ENCODE measurements around the gene VPS33A.
"Not testable (repeated sequence)": the region's sequence is repeated elsewhere in the genome, so short reads cannot be mapped to it uniquely, and the experiment has no call there.

The VPS33A gene

DNA sequence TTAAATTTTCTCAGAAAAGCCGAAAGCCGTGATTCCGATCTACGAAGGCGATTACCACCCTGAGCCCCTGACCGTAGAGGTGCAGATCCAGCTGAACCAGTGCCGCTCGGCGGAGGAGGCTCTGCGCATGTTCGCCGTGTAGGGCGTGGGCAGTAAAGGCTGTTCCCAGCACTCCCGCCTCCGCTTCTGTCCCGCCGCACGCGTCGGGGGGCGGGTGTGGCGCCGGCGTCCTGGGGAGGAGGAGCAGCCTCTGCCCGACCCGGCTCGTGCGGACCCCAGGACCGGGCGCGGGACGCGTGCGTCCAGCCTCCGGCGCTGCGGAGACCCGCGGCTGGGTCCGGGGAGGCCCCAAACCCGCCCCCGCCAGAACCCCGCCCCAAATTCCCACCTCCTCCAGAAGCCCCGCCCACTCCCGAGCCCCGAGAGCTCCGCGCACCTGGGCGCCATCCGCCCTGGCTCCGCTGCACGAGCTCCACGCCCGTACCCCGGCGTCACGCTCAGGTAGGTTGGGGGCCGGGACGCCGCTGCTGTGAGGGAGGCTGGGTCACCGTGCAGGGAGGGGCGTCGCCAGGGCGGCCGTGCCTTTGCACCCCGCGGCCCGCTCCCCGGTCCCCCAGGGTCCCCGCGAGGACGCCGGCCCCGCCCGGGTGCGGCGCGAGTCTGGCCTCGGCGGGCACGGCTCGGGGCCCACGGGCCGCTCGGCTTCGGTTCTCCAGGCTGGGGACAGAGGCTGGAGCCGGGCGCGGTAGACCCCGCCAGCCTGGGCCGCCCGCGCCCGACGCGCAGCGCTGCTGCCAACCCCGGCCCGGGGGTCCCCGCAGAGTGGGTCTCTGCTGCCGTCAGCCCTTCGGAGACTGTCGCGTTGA is 62.8 kb downstream of the VPS33A start, which contains the start of gene B3GNT4:
B3GNT4 (plus strand) TSS at position 409 of the 866 bp plus-strand sequence. CDS start 910 bp downstream, outside the sequence.
- peak in 1 of 2 donors; percentile 13 for DNase-seq

DNA sequence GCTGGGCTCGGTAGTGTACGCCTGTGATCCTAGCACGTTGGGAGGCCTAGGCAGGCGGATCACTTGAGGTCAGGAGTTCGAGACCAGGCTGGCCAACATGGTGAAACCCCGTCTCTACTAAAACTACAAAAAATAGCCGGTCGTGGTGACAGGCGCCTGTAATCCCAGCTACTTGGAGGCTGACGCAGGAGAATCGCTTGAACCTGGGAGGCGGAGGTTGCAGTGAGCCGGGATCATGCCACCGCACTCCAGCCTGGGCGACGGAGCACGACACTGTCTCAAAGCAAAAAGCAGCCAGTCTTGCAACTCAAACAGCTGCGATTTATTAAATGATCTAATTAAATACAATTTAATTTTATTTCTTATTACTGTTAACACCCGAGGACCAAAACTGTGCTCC is 63.5 kb downstream of the VPS33A start:
- DNase-seq: not testable (repeated sequence)

DNA sequence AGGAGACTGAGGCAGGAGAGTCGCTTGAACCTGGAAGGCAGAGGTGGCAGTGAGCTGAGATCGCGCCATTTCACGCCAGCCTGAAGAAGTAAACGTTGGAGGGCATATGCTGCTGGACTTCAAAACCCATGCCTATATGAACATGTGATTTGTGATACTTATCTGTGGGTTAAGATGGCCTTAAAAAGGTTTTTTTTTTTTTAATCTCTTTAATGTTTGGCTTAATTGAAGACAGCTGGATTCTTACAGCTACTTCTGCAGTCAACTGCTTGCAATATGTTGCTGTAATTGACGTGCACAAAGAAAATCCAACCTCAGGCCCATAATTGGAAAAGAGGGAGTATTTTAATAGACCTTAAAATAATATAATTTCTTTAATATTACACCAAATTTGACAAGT is 64.3 kb downstream of the VPS33A start:
- no peak for DNase-seq

DNA sequence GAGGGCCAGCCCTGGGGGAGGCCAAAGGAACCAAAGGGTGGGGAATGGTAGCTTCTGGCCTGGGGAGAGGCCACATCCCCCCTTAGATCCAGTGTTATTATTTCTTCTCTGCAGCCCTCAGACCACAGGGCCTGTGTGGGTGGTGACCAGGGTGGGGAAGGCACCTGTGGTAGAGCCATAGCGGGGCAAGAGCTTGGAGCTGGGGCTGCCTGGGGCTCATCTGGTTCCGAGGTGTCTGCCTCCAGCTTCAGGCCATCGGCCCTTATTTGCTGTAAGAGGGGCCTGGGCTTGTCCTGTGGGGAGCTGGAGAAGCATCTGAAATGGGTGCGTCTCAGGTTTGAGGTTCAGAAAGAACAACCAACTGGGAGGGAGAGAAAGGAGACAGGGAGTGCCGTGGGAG is 64.9 kb downstream of the VPS33A start:
- no peak for DNase-seq

DNA sequence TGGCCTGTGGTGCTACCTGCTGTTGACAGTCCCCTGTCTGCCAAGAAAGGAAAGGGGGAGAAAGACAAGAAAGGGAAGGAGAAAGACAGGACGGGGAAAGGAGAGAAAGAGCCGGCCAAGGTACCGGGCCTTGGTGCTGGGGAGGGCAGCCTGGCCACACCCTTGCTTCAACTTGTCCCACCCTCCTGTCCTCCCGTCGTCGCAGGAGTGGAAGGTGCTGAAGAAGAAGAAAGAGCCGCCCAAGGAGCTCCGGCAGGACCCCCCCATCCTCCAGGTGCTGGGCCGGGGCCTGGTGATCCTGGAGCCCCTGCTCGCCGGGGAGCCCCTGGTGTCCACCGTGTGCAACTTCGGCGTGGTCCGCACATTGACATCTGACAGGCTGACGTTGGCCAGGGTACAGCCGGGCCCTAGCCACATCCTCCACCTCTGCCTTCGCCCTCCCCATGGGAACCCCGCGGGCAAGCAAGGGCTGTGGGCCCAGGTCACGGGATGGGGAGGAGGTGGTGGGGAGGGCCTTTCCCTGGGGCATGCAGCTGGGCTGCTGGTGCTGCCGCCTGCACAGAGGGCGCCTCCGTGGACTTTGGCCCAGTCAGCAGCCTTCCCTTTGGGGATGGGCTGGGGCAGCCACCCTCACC is 65.6 kb downstream of the VPS33A start:
- no peak for DNase-seq

DNA sequence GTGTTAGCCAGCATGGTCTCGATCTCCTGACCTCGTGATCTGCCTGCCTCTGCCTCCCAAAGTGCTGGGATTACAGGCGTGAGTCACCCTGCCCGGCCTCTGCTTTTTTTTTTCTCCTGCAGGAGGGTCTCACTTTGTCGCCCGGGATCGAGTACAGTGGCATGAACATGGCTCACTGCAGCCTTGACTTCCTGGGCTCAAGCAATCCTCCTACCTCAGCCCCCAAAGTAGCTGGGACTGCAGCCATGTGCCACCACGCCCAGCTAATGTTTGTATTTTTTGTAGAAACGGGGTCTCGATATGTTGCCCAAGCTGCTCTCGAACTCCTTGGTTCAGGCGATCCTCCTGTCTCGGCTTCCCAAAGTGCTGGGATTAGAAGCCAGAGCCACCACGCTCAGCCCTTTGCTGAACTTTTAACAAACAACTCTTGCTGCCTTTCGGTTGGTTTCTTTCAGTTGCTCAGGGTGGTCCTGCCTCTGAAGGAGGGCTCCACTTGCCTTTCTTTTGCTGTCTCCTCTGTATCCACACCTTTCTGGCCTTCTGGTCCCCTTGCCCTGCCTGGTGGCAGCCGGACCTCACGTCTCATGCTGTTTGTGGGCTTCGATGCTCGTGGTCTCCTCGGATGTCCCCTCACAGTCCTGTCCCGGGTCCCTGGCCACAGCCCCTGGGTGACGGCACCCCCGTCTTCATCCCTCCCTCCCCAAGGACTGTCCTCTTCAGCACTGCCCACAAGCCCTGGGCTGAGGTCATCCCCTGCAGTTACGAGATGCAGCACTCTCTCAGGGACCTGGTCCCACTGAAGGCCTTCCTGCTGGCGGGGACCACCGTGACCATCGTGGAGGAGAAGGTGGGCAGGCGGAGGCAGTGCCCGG is 66.6 kb downstream of the VPS33A start:
- no peak for DNase-seq

DNA sequence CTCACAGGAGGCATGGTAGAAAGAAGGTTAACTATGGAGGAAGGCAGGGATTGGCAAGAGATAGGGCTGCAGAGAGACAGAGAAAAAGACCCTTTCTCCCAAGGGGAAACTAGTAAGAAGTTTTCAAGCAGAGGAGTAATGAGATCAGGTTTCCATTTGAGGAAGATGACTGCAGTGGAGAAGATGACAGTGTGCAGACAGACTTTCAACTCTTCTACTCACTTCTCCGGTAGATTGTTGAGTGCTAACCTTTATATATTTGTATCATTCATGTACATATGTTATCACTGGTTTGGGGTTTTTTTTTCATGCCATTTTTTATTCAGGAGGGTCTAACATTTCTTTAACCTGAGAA is 68.7 kb downstream of the VPS33A start:
- no peak for DNase-seq

DNA sequence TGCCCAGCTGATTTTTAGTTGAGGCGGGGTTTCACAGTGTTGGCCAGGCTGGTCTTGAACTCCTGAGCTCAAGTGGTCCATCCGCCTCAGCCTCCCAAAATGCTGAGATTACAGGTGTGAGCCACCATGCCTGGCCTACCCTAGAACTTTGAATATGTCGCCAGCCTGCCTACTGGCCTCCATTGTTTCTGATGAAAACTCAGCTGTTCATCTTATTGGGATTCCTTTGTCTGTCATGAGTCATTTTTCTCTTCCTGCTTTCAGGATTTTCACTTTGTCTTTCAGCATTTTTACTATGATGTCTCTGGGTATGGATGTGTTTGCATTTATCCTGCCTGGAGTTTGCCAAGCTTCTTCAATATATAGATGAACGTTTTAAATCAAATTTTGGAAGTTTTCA is 70.9 kb downstream of the VPS33A start:
- no peak for DNase-seq

DNA sequence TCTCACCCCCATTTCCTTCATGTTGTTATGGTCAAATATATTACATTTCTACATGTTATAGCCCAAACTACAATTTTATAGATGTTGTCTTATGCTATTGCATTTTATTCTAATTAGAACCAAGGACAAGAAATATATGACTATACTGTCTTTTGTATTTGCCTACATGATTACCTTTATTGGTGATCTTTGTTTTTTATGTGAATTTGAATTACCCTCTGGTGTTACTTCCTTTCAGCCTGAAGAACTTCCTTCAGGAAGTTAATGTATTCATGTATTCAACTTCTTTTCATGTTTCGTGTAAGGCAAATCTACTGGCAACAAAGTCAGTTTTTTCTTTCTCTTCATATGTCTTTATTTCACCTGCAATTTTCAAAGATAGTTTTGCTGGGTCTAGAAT is 71.5 kb downstream of the VPS33A start:
- DNase-seq: no peak

DNA sequence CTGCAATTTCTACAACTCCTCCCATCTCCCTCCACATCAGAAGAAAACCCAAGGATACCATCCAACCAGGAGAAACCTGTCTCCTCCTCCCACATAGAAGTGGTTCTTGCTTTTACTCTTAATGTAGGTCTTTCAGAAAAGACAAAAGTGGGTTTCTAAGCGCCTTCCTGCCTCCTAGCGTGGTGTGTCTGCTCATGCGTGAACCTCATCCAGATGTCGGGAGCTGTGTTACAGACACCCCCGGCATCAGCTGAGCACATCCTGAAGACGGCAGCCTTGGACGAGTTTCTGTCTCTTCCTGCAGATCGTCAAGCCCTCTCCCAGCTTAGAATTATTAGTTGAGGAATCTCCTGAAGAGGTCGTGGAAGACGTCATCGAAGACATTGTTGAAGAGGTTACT is 73.9 kb downstream of the VPS33A start:
- no peak for DNase-seq

DNA sequence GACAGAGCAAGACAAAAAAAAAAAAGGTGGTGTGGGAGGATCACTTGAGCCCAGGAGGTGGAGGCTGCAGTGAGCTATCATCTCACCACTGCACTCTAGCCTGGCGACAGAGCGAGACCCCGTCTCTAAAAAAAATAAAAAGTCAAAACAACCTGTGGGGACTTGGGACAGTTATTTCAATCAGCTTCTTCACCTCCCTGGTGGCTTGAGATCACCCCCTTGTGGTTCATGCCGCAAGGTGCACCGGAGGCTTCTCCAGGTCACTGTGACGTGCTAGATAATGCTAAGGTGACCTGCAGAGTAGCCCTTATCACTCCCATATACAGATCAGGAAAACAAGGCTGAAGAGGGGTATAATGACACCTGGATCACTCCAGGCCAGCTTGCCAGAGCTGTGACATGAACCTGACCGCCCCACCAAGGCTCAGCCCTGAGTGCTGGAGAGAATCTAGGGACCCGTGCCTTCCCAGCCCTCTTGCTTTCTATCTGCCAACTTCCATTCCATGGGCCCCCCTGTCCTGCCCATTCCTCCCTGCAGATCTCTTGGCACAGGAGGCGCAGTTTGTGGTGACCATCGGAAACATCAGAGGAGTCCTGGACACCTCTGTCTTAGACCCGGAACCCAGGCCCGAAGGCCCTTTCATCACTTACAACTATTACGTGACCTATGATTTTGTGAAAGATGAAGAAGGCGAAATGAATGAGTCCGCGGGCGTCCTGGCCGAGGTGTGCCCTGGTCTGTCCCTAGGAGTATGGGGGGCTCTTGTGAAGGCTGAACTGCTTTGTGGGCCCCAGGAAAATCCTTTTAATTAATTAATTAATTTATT is 75.2 kb downstream of the VPS33A start:
- peak in 1 of 2 donors; percentile 49 for DNase-seq

DNA sequence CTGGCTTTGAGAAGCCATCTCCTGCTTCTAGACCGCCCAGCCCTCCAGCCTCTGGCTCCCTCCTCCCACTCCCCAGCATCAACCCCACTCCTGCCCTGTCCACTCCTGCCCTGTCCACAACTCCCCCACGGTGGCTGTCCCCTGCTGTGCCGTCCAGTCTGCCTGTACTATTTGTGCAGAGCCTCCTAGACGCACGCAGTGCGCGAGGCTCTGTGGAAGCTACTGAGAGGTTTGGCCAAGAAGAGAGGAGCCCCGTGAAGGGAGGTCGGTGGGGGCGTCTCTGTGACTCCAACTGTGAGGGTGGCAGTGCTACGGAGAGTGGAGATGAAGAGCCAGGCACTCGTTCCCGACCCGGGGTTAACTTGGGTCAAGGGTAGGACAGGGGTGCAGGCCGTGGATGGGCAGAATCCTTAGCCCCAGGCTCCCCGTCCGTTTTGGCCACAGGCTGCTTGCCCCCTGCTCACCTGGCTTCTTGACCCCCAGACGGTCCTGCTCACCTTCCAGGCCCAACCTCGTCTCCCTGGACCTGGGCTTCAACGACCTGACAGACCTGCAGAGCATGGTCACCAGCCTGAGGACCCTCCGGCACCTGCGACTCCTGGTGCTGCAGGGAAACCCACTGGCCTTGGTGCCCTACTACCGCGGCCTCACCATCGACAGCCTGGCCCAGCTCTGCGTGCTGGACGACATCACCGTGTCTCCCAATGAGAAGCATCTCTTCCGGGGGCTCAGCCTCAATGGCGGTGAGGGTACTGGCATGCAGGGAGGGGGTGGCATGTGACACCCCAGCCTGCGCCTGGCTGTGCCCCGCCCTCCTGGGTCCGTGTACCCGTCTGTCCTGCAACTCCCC is 76.4 kb downstream of the VPS33A start:
- DNase-seq: no peak

DNA sequence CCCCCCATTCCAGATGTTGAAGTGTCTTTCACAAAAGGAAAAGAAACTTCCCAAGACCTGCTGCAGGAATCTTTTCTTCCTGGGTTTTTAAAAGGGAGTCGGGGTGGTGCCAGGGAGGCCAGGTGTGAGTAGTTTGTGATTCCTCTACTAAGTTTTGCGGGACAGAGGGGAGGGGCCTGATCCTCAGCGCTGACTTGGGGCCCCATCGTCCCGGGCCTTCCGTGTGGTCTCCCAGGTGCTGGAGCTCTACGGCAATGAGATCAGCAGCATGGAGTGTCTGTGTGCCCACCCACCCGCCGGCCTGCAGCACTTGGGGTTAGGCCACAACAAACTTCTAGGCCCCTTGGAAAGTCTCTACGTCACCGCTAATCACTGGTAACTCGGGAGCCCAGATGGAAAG is 78.8 kb downstream of the VPS33A start:
- DNase-seq: no peak

DNA sequence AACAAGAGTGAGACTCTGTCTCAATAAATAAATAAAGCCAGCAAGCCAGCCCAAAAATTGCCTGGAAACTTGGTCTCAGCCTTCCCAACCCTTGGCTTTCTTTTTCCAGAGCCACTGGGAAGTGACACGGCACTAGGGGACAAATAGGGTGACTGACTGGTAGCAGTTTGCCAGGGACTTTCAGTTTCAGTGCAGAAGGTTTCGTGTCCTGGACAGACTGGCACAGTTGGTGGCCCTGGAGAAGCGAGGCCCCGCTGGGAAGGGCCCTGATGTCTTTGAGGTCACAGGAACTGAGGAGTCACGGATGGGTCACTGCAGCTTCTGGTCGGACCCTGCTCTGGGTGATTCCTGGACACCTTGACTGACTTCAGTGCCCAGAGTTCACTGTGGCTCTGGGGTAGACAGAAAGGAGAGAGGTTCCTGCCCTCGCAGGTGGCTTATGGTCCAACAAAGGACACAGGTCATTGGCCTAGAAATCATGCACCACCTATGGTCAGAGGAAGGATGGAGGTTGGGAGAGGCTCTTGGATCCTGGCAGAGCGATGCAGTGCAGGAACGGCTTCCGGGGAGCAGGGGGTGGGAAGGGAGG is 80.7 kb downstream of the VPS33A start:
- no peak for DNase-seq

DNA sequence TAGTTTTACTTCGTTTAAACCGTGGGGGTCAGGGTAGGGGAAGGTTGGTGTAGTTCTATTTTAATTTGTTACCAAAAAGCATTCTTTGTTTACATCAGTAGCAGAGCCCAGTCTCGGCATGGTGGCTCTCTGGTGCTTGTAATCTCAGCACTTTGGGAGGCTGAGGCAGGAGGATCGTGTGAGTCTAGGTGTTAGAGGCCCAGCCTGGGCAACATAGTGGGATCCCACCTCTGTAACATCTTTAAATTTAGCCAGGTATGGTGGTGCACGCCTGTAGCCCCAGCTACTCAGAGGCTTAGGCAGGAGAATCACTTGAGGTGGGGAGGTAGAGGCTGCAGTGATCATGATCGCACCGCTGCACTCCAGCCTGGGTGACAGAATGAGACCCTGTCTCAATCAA is 81.2 kb downstream of the VPS33A start:
- DNase-seq: no peak

DNA sequence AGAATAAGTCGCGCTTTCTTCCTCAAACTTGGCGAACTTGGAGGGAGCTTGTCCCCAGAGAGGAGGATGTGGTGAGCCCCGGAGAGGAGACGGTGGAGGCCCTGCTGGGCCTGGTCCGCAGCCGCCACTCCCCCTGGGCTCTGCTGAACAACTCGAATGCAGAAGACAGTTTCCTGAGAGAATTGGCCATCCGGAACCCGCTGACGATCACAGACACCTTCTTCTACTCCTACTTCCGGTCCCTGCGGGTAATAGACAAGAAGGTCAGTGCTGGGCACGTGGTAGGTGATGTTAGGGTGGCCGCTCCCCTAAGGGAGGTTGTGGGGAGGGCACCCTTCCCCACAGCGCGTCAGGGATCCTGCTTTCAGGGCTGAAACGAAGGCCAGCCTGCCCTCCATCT is 81.8 kb downstream of the VPS33A start:
- DNase-seq: peak in 1 of 2 donors; percentile 17

DNA sequence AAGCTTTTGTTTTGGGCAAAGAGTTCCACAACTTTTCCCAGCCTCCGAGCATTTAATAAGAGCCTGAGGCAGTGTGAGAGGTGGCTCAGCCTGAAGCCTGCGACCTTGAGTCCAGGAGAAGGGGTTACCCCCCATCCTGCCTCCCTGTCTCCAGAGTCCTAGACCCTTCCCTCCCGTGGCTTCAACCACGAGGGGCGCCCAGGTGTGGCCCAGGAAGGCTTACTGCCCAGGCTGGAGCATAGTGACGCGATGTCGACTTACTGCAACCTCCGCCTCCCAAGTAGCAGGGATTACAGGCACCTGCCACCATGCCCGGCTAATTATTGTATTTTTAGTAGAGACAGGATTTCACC is 82.7 kb downstream of the VPS33A start:
- no peak for DNase-seq

DNA sequence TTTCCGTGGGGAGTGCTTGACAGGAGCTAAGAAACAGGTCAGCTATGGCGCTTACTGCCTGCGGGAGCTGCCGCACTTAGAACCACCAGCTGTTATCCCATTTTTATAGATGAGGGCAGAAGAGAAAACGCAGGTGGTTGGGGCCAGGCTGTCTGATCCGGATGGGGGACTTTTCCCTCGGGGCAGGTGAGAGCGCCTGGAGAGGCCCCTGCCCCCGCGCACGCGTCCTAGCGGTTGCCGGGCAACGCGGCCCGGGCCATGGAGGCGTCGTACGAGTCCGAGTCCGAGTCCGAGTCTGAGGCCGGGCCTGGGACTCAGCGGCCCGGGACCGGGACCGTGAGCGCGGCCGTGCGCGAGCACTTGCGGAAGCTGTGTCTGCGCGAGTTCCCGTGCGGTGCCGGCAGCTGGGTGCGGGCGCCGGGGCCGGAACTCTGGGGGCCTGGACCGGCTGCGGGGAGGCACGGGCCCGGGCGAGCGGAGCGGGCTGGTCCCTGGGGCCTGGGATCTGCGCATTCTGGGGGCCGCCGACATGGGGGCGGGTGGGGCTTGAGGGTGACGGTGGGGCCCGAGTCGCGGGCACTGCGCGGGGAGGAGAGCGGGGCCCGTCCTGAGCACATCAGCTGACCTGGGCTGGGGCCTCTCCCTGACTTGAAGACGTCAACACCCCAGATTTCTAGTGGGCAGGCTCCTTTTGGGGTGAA is 83.3 kb downstream of the VPS33A start, which contains the start of gene LRRC43:
LRRC43 (plus strand) TSS at position 237 of the 701 bp plus-strand sequence; CDS start at position 259, 22 bp downstream.
- no peak for DNase-seq
